Uterus (tissue), 4 donors: ENCODE measurements around the gene WNT11. TPM values are rescaled to one million over a fixed set of nuclear protein-coding genes. Genes with fewer than 3 reads are reported as not detected.

ENCODE experiments used
- DNase-seq, 2 donors: peaks; one replicate each; pipeline ENCODE4 v3.0.0-alpha.2; 2019 to 2020
- H3K27ac ChIP-seq, 2 donors: fragments of 200-600 bp; sonication (generic); 1 replicate in 1 of 2; 2 replicates in 1 of 2; pipeline ENCODE4 v1.5.1; 2016 to 2018
- H3K27me3 ChIP-seq, 2 donors: fragments of 200-600 bp; sonication (generic); one replicate each; pipeline ENCODE4 v1.5.1; 2018 to 2019; ENCODE audit warnings: control low read depth in 1 of 2
- H3K36me3 ChIP-seq, 2 donors: fragments of 200-600 bp; sonication (generic); one replicate each; pipeline ENCODE4 v1.5.1; 2019; ENCODE audit warnings: control low read depth in 1 of 2
- H3K4me1 ChIP-seq, 2 donors: fragments of 200-600 bp; sonication (generic); one replicate each; pipeline ENCODE4 v1.5.1; 2018 to 2019; ENCODE audit warnings: control low read depth in 1 of 2
- H3K4me3 ChIP-seq, 2 donors: fragments of 200-600 bp; sonication (generic); 1 replicate in 1 of 2; 2 replicates in 1 of 2; pipeline ENCODE4 v1.5.1; 2018 to 2019; ENCODE audit warnings: mild to moderate bottlenecking in 1 of 2
- H3K9me3 ChIP-seq, 2 donors: fragments of 200-600 bp; sonication (generic); one replicate each; pipeline ENCODE4 v1.5.1; 2019; ENCODE audit warnings: control low read depth in 1 of 2
- POLR2A ChIP-seq, 2 donors: fragments of 450-650 bp; IDR thresholded peaks; one replicate each; pipeline ENCODE4 v1.6.1; 2016; ENCODE audit warnings: antibody characterized with exemption in 2 of 2, mild to moderate bottlenecking in 1 of 2, moderate library complexity in 1 of 2
- intact Hi-C: fragments of 100-400 bp; cut with DNase I; formaldehyde crosslinking; loops from one replicate; pipeline ENCODE4 v1.15.1; 2023; ENCODE audit warnings: low total_unique reads
- total RNA-seq, 4 donors: library from RNA; depleted of rRNA in 3 of 4; stranded (reverse); fragments of >200 nt in 3 of 4; gene quantifications; one replicate each; pipeline versions ENCODE4 v1.1.0 to v1.2.4, GENCODE V29; 2014 to 2023
- TF ChIP-seq, protein P1 (sequence below), 4 experiments: fragments of 200-600 bp in 2 of 4; fragments of 450-650 bp in 2 of 4; sonication (generic) in 2 of 4; IDR thresholded peaks; one replicate each; pipeline ENCODE4 v1.5.1; 2016 to 2019; ENCODE audit warnings: antibody characterized with exemption in 4 of 4, mild to moderate bottlenecking in 2 of 4, moderate library complexity in 1 of 4
- donor health status: DM: yes; HTN: yes; CAD: no.

Gene WNT11
- total RNA-seq, 4 donors from 2014 or later, result 5.1 to 16.7 (median 9.5) TPM

DNA sequence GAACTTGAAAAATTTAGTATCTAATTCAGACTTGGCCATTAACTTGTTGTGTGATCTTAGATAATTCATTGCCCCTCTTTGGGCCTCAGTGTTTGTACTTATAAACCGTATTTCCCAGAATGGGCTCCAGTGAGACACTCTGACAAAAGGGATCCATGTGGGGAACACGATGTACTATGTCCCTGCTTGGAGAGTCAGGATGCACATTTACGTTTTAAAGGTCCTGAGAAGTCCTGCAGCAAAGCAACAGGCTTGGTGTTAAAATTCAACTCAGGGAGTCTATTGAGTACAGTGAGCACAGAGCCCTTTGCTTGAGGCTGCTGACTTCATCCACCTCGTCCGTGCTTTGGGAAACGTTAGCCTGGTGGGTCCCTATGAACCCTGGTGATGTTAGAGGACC lies 9.0 kb downstream of the WNT11 start:
- DNase-seq, result no peak
- TF ChIP-seq POLR2A (IDR thresholded peaks at IDR 0.05), result no peak
- TF ChIP-seq, protein P1, sequence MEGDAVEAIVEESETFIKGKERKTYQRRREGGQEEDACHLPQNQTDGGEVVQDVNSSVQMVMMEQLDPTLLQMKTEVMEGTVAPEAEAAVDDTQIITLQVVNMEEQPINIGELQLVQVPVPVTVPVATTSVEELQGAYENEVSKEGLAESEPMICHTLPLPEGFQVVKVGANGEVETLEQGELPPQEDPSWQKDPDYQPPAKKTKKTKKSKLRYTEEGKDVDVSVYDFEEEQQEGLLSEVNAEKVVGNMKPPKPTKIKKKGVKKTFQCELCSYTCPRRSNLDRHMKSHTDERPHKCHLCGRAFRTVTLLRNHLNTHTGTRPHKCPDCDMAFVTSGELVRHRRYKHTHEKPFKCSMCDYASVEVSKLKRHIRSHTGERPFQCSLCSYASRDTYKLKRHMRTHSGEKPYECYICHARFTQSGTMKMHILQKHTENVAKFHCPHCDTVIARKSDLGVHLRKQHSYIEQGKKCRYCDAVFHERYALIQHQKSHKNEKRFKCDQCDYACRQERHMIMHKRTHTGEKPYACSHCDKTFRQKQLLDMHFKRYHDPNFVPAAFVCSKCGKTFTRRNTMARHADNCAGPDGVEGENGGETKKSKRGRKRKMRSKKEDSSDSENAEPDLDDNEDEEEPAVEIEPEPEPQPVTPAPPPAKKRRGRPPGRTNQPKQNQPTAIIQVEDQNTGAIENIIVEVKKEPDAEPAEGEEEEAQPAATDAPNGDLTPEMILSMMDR (IDR thresholded peaks at IDR 0.05), result no peak
- no peaks in the 10 kb centered on the region for H3K36me3 ChIP-seq
- H3K27me3 ChIP-seq, result no peaks in the 10 kb centered on the region
- no peak overlapping the region for H3K27ac ChIP-seq
- H3K4me3 ChIP-seq, result no peak overlapping the region
- H3K9me3 ChIP-seq, result no peaks in the 10 kb centered on the region
- no peaks in the 10 kb centered on the region for H3K4me1 ChIP-seq
- intact Hi-C loops, result no loop called here

DNA sequence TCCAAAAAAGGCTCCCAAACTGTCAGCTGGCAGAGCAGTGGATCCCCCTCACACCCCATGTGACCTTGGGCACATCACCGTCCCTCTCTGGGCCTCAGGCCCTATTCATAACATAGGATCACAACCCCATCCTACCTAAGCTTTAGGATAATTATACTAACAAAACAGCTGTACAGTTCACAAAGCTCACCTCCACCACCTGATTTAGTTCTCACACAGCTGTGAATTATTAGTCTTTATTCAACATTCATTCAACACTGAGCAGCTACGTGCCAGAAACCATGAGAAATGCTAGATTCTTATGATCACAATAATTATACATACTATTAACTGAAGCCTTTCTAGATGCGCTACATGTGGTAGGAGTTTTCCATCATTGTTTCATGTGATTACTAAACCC lies 9.5 kb downstream of the WNT11 start:
- intact Hi-C loops, result no loop called here
- no peaks in the 10 kb centered on the region for H3K27me3 ChIP-seq
- no peaks in the 10 kb centered on the region for H3K4me1 ChIP-seq
- no peak overlapping the region for H3K27ac ChIP-seq
- H3K4me3 ChIP-seq, result no peak overlapping the region
- H3K9me3 ChIP-seq, result no peaks in the 10 kb centered on the region
- TF ChIP-seq POLR2A (IDR thresholded peaks at IDR 0.05), result no peak
- TF ChIP-seq, protein P1 (IDR thresholded peaks at IDR 0.05), result no peak
- DNase-seq, result no peak
- no peaks in the 10 kb centered on the region for H3K36me3 ChIP-seq

GRCh38 chr11:76194872-76195668 lies 11.2 kb downstream of the WNT11 start:
- H3K4me3 ChIP-seq, result no peak overlapping the region
- no peak overlapping the region for H3K27ac ChIP-seq
- no peaks in the 10 kb centered on the region for H3K4me1 ChIP-seq
- intact Hi-C loops, result no loop called here
- DNase-seq, result no peak
- TF ChIP-seq, protein P1 (IDR thresholded peaks at IDR 0.05), result no peak
- TF ChIP-seq POLR2A (IDR thresholded peaks at IDR 0.05), result no peak
- H3K27me3 ChIP-seq, result no peaks in the 10 kb centered on the region
- H3K9me3 ChIP-seq, result no peaks in the 10 kb centered on the region
- no peaks in the 10 kb centered on the region for H3K36me3 ChIP-seq

DNA sequence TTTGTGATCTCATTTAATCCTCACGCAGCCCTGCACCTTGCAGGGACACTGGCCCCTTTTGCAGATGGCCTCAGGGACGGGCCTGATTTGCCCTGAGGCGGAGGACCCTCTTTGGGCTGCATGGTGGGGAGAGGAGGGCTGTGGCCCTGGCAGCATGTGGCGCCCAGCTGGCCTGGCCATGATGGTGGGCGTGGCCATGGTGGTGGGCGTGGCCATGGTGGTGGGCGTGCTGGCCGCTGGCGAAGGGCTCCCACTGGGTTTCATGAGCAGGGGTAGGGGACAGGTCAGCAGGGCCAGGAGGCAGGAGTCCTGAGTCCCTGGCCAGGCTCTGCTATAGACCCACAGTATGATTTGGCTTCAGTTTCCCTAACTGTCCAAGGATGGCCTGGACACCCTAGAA lies 13.1 kb downstream of the WNT11 start:
- no peak overlapping the region for H3K4me3 ChIP-seq
- H3K9me3 ChIP-seq, result no peaks in the 10 kb centered on the region
- intact Hi-C loops, result no loop called here
- H3K36me3 ChIP-seq, result no peaks in the 10 kb centered on the region
- H3K27me3 ChIP-seq, result no peaks in the 10 kb centered on the region
- H3K4me1 ChIP-seq, result no peaks in the 10 kb centered on the region
- TF ChIP-seq POLR2A (IDR thresholded peaks at IDR 0.05), result no peak
- TF ChIP-seq, protein P1 (IDR thresholded peaks at IDR 0.05), result no peak
- no peak for DNase-seq
- no peak overlapping the region for H3K27ac ChIP-seq

- H3K4me3 ChIP-seq, result no peak overlapping the region
- intact Hi-C loops, result no loop called here
- H3K4me1 ChIP-seq, result no peaks in the 10 kb centered on the region
- TF ChIP-seq POLR2A (IDR thresholded peaks at IDR 0.05), result no peak
- TF ChIP-seq, protein P1 (IDR thresholded peaks at IDR 0.05), result no peak
- no peaks in the 10 kb centered on the region for H3K9me3 ChIP-seq
- no peaks in the 10 kb centered on the region for H3K27me3 ChIP-seq
- no peaks in the 10 kb centered on the region for H3K36me3 ChIP-seq
- no peak overlapping the region for H3K27ac ChIP-seq
- no peak for DNase-seq
Observed at GRCh38 chr11:76190376-76190775, 15.9 kb downstream of the WNT11 start.
